ENCODE results near the gene CD59. TPM values are rescaled to one million over a fixed set of nuclear protein-coding genes. Genes with fewer than 3 reads are reported as not detected.

Gene CD59
- total RNA-seq = 408 and 452 TPM in 2 replicates

GRCh38 chr11:33736148-33736812, at the start of gene CD59:
TSS of gene CD59 (minus strand) at chr11:33736423. CDS start at chr11:33722445, 13,978 bp downstream.

GRCh38 chr11:33773987-33774735, 37.9 kb upstream of the CD59 start, which contains the start of gene FBXO3:
TSS of gene FBXO3 (minus strand) at chr11:33774520. CDS start at chr11:33774497, 23 bp downstream.

GRCh38 chr11:33700502-33701271, 35.5 kb downstream of the CD59 start, which contains the start of gene C11orf91:
TSS of gene C11orf91 (minus strand) at chr11:33700826. CDS start at chr11:33700740, 86 bp downstream.

Other genes starting within 250 kb of the CD59 start
- gene C11orf91, start 35.6 kb downstream of the CD59 start, total RNA-seq = not detected in 2 replicates
- 18.9 and 23.2 TPM in 2 replicates for gene FBXO3, start 38.1 kb upstream of the CD59 start, total RNA-seq
- 0.30 and 0.84 TPM in 2 replicates for gene LMO2, start 155.7 kb upstream of the CD59 start, total RNA-seq